Measurements from ENCODE around the gene RUNX1.

DNA sequence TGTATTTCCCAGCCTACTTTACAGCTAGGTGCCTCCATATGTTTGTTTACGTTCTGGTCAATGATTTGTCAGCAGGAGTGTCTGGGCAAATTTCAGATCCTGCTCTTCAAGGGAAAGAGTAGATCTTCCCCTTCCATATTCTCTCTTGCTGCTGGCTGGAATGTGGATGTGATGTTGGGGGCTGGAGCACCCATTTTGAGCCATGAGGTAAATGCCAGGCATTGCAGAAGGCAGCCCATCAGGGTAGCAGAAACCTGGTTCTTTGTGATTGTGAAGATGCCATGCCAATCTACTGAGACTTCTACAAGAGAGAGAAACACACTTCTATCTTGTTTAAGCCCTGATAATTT is 25.1 kb downstream of the RUNX1 start:
- TF ChIP-seq CTCF (conservative IDR thresholded peaks at IDR 0.05; ENCODE audit: low read depth, low read length): no peak
- TF ChIP-seq EZH2phosphoT487 (IDR thresholded peaks at IDR 0.05; ENCODE audit: borderline replicate concordance, low read length): no peak
- TF ChIP-seq EZH2 (IDR thresholded peaks at IDR 0.05; ENCODE audit: low read length, unreplicated experiment): no peak
